Parathyroid adenoma (tissue), 2 donors: ENCODE results near the gene MELK.

Source experiments
- H2AFZ ChIP-seq: fragments of 300-600 bp; sonication (generic); one replicate; pipeline ENCODE4 v1.7.0; 2017; ENCODE audit warnings: antibody characterized with exemption, mild to moderate bottlenecking
- H3K27ac ChIP-seq: fragments of 300-600 bp; sonication (generic); one replicate; pipeline ENCODE4 v1.7.0; 2017
- H3K27me3 ChIP-seq: fragments of 300-600 bp; sonication (generic); one replicate; pipeline ENCODE4 v1.7.0; 2017; ENCODE audit warnings: low read length; ENCODE audit not compliant: control insufficient read depth, insufficient read depth
- H3K36me3 ChIP-seq: fragments of 300-600 bp; sonication (generic); one replicate; pipeline ENCODE4 v1.7.0; 2017; ENCODE audit warnings: low read length; ENCODE audit not compliant: control insufficient read depth, insufficient read depth
- H3K4me1 ChIP-seq: fragments of 300-600 bp; sonication (generic); one replicate; pipeline ENCODE4 v1.7.0; 2017; ENCODE audit warnings: control low read depth
- H3K4me2 ChIP-seq: fragments of 300-600 bp; sonication (generic); one replicate; pipeline ENCODE4 v1.7.0; 2017; ENCODE audit warnings: low read length
- H3K4me3 ChIP-seq: fragments of 300-600 bp; sonication (generic); one replicate; pipeline ENCODE4 v1.7.0; 2017; ENCODE audit warnings: low read depth, low read length
- H3K79me2 ChIP-seq: fragments of 300-600 bp; sonication (generic); one replicate; pipeline ENCODE4 v1.7.0; 2017; ENCODE audit warnings: control low read depth
- H3K9ac ChIP-seq: fragments of 300-600 bp; sonication (generic); one replicate; pipeline ENCODE4 v1.7.0; 2017; ENCODE audit warnings: mild to moderate bottlenecking
- H3K9me3 ChIP-seq: fragments of 300-600 bp; sonication (generic); one replicate; pipeline ENCODE4 v1.7.0; 2017; ENCODE audit warnings: low read length; ENCODE audit not compliant: control insufficient read depth
- TF ChIP-seq, protein P1 (sequence below): fragments of 300-600 bp; sonication (generic); IDR thresholded peaks from one replicate; pipeline ENCODE4 v1.7.0; 2017; ENCODE audit warnings: antibody characterized with exemption, mild to moderate bottlenecking
- donor health status: primary hyperparathyroidism.

MELK gene

DNA sequence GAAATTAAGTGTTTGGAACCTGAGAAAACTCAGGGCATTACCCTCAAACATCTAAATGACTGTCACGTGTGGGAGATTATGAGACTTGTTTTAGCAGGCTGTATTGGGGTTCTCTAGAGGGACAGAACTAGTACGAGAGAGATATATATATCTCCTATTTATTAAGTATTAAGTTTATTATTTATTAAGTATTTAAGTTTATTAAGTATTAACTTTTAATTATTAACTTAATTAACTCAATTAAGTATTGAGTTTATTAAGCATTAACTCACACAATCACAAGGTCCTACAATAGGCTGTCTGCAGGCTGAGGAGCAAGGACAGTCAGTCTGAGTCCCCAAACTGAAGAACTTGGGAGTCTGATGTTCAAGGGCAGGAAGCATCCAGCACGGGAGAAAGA is 113.8 kb downstream of the MELK start:
- Histone ChIP-seq H3K4me2 (no peak overlapping the region), H3K9me3 (no peaks in the 10 kb centered on the region), H3K4me1 (no peaks in the 10 kb centered on the region), H3K27me3 (no peaks in the 10 kb centered on the region), H3K36me3 (no peaks in the 10 kb centered on the region), H3K79me2 (no peaks in the 10 kb centered on the region), H3K4me3 (no peak overlapping the region), H3K27ac (no peak overlapping the region), H3K9ac (no peak overlapping the region), H2AFZ (no peak overlapping the region)
- TF ChIP-seq, protein P1, sequence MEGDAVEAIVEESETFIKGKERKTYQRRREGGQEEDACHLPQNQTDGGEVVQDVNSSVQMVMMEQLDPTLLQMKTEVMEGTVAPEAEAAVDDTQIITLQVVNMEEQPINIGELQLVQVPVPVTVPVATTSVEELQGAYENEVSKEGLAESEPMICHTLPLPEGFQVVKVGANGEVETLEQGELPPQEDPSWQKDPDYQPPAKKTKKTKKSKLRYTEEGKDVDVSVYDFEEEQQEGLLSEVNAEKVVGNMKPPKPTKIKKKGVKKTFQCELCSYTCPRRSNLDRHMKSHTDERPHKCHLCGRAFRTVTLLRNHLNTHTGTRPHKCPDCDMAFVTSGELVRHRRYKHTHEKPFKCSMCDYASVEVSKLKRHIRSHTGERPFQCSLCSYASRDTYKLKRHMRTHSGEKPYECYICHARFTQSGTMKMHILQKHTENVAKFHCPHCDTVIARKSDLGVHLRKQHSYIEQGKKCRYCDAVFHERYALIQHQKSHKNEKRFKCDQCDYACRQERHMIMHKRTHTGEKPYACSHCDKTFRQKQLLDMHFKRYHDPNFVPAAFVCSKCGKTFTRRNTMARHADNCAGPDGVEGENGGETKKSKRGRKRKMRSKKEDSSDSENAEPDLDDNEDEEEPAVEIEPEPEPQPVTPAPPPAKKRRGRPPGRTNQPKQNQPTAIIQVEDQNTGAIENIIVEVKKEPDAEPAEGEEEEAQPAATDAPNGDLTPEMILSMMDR = no peak

GRCh38 chr9:36690412-36691168 is 117.9 kb downstream of the MELK start:
- Histone ChIP-seq H2AFZ (no peak overlapping the region), H3K9ac (no peak overlapping the region), H3K4me2 (no peak overlapping the region), H3K4me1 (no peaks in the 10 kb centered on the region), H3K36me3 (no peaks in the 10 kb centered on the region), H3K79me2 (no peaks in the 10 kb centered on the region), H3K27me3 (no peaks in the 10 kb centered on the region), H3K9me3 (no peaks in the 10 kb centered on the region), H3K4me3 (no peak overlapping the region), H3K27ac (no peak overlapping the region)
- TF ChIP-seq, protein P1 = no peak

- TF ChIP-seq, protein P1 = no peak
- Histone ChIP-seq H3K36me3 (no peaks in the 10 kb centered on the region), H3K9ac (no peak overlapping the region), H3K27ac (no peak overlapping the region), H3K4me3 (no peak overlapping the region), H3K79me2 (no peaks in the 10 kb centered on the region), H3K4me1 (no peaks in the 10 kb centered on the region), H3K4me2 (no peak overlapping the region), H3K27me3 (no peaks in the 10 kb centered on the region), H3K9me3 (no peaks in the 10 kb centered on the region), H2AFZ (no peak overlapping the region)
These were observed 119.0 kb downstream of the MELK start for GRCh38 chr9:36691671-36692070.

GRCh38 chr9:36698984-36699383 is 126.3 kb downstream of the MELK start:
- Histone ChIP-seq H3K36me3 (no peaks in the 10 kb centered on the region), H3K27ac (no peak overlapping the region), H3K4me1 (no peaks in the 10 kb centered on the region), H3K4me3 (no peak overlapping the region), H3K4me2 (no peak overlapping the region), H3K9ac (no peak overlapping the region), H3K79me2 (no peaks in the 10 kb centered on the region), H3K9me3 (no peaks in the 10 kb centered on the region), H3K27me3 (no peaks in the 10 kb centered on the region), H2AFZ (no peak overlapping the region)
- TF ChIP-seq, protein P1 = no peak

- Histone ChIP-seq H3K79me2 (no peaks in the 10 kb centered on the region), H3K9ac (no peak overlapping the region), H3K4me3 (no peak overlapping the region), H3K27ac (no peak overlapping the region), H3K4me1 (no peaks in the 10 kb centered on the region), H2AFZ (no peak overlapping the region), H3K9me3 (no peaks in the 10 kb centered on the region), H3K27me3 (no peaks in the 10 kb centered on the region), H3K36me3 (no peaks in the 10 kb centered on the region), H3K4me2 (no peak overlapping the region)
- TF ChIP-seq, protein P1 = no peak
These were observed 131.5 kb downstream of the MELK start for GRCh38 chr9:36704148-36704547.
